PC-9 (cell line): ENCODE measurements around the gene TRMT61B. TPM values are rescaled to one million over a fixed set of nuclear protein-coding genes. Genes with fewer than 3 reads are reported as not detected.

Experiments used
- BruUV-seq: library from RNA; stranded (reverse); fragments of 400-500 nt; replicated peaks from 2 replicates; lab custom pipeline; 2021; lab: Mats Ljungman, UMichigan
- CTCF ChIA-PET: fragments of 300-600 bp; sonication (Branson Sonifier 250); formaldehyde crosslinking; loops from one replicate; lab custom pipeline; 2022; ENCODE audit warnings: antibody characterized with exemption; lab: Charles Lee
- POLR2A ChIA-PET: fragments of 300-600 bp; sonication (Branson Sonifier 250); formaldehyde crosslinking; loops from one replicate; lab custom pipeline; 2022; ENCODE audit warnings: antibody characterized with exemption; ENCODE audit not compliant: unreplicated experiment; lab: Charles Lee
- DNase-seq, 2 experiments: peaks; one replicate each; pipeline versions ENCODE4 v3.0.0 to v3.0.0-alpha.2; 2015 to 2022; ENCODE audit warnings: mixed read lengths in 1 of 2
- H2AFZ ChIP-seq: fragments of 200-600 bp; sonication (generic); 2 replicates; pipeline ENCODE4 v1.8.1; 2017; ENCODE audit warnings: antibody characterized with exemption
- H3F3A ChIP-seq: fragments of 200-600 bp; sonication (generic); 2 replicates; pipeline ENCODE4 v1.8.1; 2017; ENCODE audit warnings: antibody characterized with exemption, mild to moderate bottlenecking, low read depth; ENCODE audit not compliant: insufficient read depth
- H3K27ac ChIP-seq: fragments of 200-600 bp; sonication (generic); 2 replicates; pipeline ENCODE4 v1.6.1; 2016; ENCODE audit warnings: mixed run types
- H3K27me3 ChIP-seq: fragments of 200-600 bp; sonication (generic); 2 replicates; pipeline ENCODE4 v1.6.1; 2016; ENCODE audit warnings: low read depth, mixed run types; ENCODE audit not compliant: insufficient read depth
- H3K36me3 ChIP-seq: fragments of 200-600 bp; sonication (generic); 2 replicates; pipeline ENCODE4 v1.6.1; 2016; ENCODE audit warnings: low read depth, mixed run types
- H3K4me1 ChIP-seq: fragments of 200-600 bp; sonication (generic); replicated peaks from 2 replicates; pipeline ENCODE4 v1.6.1; 2016; ENCODE audit warnings: mixed run types; ENCODE audit not compliant: insufficient read depth
- H3K4me2 ChIP-seq: fragments of 200-600 bp; sonication (generic); 2 replicates; pipeline ENCODE4 v1.6.1; 2017; ENCODE audit warnings: mixed run types
- H3K4me3 ChIP-seq: fragments of 200-600 bp; sonication (generic); 2 replicates; pipeline ENCODE4 v1.6.1; 2016; ENCODE audit warnings: mixed run types
- H3K79me2 ChIP-seq: fragments of 200-600 bp; sonication (generic); 2 replicates; pipeline ENCODE4 v1.6.1; 2017; ENCODE audit warnings: low read depth, mixed run types
- H3K9me2 ChIP-seq: fragments of 200-600 bp; sonication (generic); 2 replicates; pipeline ENCODE4 v1.8.1; 2017; ENCODE audit warnings: mild to moderate bottlenecking; ENCODE audit not compliant: insufficient read depth
- H3K9me3 ChIP-seq: fragments of 200-600 bp; sonication (generic); 2 replicates; pipeline ENCODE4 v1.8.1; 2016; ENCODE audit warnings: low read depth; ENCODE audit not compliant: insufficient read depth
- H4K20me1 ChIP-seq: fragments of 200-600 bp; sonication (generic); 2 replicates; pipeline ENCODE4 v1.8.1; 2017; ENCODE audit not compliant: insufficient read depth
- CTCF ChIP-seq: fragments of 200-600 bp; sonication (generic); conservative IDR thresholded peaks from 2 replicates; pipeline ENCODE4 v1.6.1; 2017; ENCODE audit warnings: mixed run types, antibody characterized with exemption, mild to moderate bottlenecking, moderate library complexity
- EZH2 ChIP-seq: fragments of 200-600 bp; sonication (generic); IDR thresholded peaks from 2 replicates; pipeline ENCODE4 v1.8.0; 2017; ENCODE audit warnings: antibody characterized with exemption, low read depth
- intact Hi-C: fragments of 100-400 bp; cut with micrococcal nuclease; formaldehyde crosslinking; loops from one replicate; pipeline ENCODE4 v1.10.0; 2022; ENCODE audit not compliant: unreplicated experiment
- total RNA-seq: library from RNA; stranded (reverse); gene quantifications from 2 replicates; pipeline ENCODE4 v1.2.3, GENCODE V29; 2021

TRMT61B gene
- total RNA-seq, 1 experiment from 2014 or later, result 21.1 TPM

- peaks cover 87% of the 10 kb centered on the region for H3K79me2 ChIP-seq
- ChIA-PET CTCF (no interaction called here), POLR2A (no interaction called here)
- peaks cover 41% of the 10 kb centered on the region for H3K36me3 ChIP-seq
- H3K4me3 ChIP-seq, result peak overlapping the region; percentile 98; the same call in 1 of the 2 replicates
- peaks cover 33% of the 10 kb centered on the region for H3F3A ChIP-seq
- H4K20me1 ChIP-seq, result peaks cover 76% of the 10 kb centered on the region
- no peak for TF ChIP-seq EZH2
- no peak for TF ChIP-seq CTCF
- peak overlapping the region; percentile 90 for H3K4me2 ChIP-seq
- intact Hi-C loops, result loop anchor here (10.0 kb wide), 1 partner anchor 333 kb away; no protein-coding TSS in a partner anchor
- H3K9me3 ChIP-seq, result no peaks in the 10 kb centered on the region
- no peak overlapping the region for H3K27ac ChIP-seq
- no peak overlapping the region for H2AFZ ChIP-seq
- no peaks in the 10 kb centered on the region for H3K9me2 ChIP-seq
- no peaks in the 10 kb centered on the region for H3K27me3 ChIP-seq
- BruUV-seq, result no TSS peak
- no peak for DNase-seq
- H3K4me1 ChIP-seq, result peaks cover 40% of the 10 kb centered on the region
These were observed 27.9 kb upstream of the TRMT61B start for GRCh38 chr2:28898048-28898447.

- Histone ChIP-seq H2AFZ (no peak overlapping the region), H3K27me3 (no peaks in the 10 kb centered on the region), H3K9me2 (no peaks in the 10 kb centered on the region), H3K27ac (0 out of 2 replicates have a peak overlapping the region, but pooled peaks have one; percentile 58), H3K79me2 (peaks cover 75% of the 10 kb centered on the region), H3F3A (peaks cover 21% of the 10 kb centered on the region), H3K4me3 (peak overlapping the region; percentile 98), H3K4me2 (peak overlapping the region; percentile 90), H3K9me3 (no peaks in the 10 kb centered on the region), H3K36me3 (peaks cover 30% of the 10 kb centered on the region), H3K4me1 (peaks cover 34% of the 10 kb centered on the region), H4K20me1 (peaks cover 64% of the 10 kb centered on the region)
- CTCF ChIA-PET, result no interaction called here
- TF ChIP-seq CTCF (no peak), EZH2 (no peak)
- POLR2A ChIA-PET, result interaction anchor here (0.5 to 0.8 kb wide), 2 partner anchors 265 to 1573 kb away, joined by 3 to 8 read pairs; no protein-coding TSS in a partner anchor
- no TSS peak for BruUV-seq
- intact Hi-C loops, result loop anchor here (10.0 kb wide), 1 partner anchor 332 kb away; no protein-coding TSS in a partner anchor
- DNase-seq, result peak; percentile 4 to 67
These were observed 26.8 kb upstream of the TRMT61B start for GRCh38 chr2:28896906-28897305.

GRCh38 chr2:28895189-28895893 is 25.2 kb upstream of the TRMT61B start:
- Histone ChIP-seq H3K9me2 (no peaks in the 10 kb centered on the region), H4K20me1 (peaks cover 48% of the 10 kb centered on the region), H2AFZ (peak overlapping the region; percentile 73; the same call in 1 of the 2 replicates), H3K79me2 (peaks cover 60% of the 10 kb centered on the region), H3F3A (peaks cover 6% of the 10 kb centered on the region), H3K36me3 (peaks cover 22% of the 10 kb centered on the region), H3K27ac (peak overlapping the region; percentile 58), H3K4me3 (peak overlapping the region; percentile 98), H3K27me3 (no peaks in the 10 kb centered on the region), H3K4me1 (peaks cover 34% of the 10 kb centered on the region), H3K4me2 (peak overlapping the region; percentile 90), H3K9me3 (no peaks in the 10 kb centered on the region)
- TF ChIP-seq EZH2, result no peak
- ChIA-PET POLR2A (interaction anchor here (0.5 to 0.9 kb wide), 4 partner anchors 25 to 466 kb away, joined by 3 to 12 read pairs (median 4); partner anchors contain the start of gene TRMT61B), CTCF (no interaction called here)
- DNase-seq, result peak in 1 of 2 experiments; percentile 71
- TSS peak; percentile 32 for BruUV-seq
- intact Hi-C loops, result loop anchor here (10.0 kb wide), 1 partner anchor 331 kb away; no protein-coding TSS in a partner anchor
